Measurements from ENCODE around the gene SNU13.

DNA sequence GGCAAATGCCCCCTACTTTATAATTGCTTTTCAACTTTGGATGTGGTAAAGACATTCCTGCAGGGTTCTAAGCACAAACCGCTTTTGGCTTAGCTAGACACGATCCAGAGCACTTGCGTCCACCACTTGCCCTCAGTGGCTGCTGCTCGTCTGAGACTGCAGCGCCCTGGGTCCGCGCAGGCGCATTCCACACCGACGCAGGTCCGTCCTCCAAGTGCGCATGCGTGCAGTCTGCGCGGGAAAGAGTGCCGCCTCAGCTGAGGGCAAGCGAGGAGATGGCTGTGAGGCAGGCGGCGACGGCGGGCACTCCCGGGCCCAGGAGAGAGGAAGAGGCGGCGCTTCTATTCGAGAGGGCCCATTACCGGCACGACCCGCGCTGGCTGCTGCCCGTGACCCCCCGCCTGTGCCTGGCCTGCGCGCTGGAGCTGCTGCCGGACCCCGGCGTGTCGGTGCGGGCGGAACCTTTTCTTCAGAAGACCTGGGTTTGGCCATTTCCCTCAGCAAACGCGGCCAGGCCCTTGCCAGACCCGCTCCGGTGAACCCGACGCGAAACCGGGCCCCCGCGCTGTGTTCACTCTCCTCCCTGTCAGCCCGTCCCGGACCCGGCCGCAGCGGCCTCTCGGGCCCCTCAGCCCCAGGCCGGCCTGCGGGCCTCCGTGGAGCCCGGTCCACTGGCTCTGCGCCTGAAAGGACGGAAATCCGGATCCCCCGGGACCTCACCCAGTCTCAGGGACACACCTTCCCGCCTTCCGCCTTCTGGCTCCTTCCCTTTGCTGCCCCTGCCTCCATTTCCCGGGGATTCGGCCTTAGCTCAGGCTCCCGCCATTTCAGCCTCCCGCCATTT, 10.8 kb upstream of the SNU13 start, which contains the start of gene MEI1:
- TF ChIP-seq, protein P1, sequence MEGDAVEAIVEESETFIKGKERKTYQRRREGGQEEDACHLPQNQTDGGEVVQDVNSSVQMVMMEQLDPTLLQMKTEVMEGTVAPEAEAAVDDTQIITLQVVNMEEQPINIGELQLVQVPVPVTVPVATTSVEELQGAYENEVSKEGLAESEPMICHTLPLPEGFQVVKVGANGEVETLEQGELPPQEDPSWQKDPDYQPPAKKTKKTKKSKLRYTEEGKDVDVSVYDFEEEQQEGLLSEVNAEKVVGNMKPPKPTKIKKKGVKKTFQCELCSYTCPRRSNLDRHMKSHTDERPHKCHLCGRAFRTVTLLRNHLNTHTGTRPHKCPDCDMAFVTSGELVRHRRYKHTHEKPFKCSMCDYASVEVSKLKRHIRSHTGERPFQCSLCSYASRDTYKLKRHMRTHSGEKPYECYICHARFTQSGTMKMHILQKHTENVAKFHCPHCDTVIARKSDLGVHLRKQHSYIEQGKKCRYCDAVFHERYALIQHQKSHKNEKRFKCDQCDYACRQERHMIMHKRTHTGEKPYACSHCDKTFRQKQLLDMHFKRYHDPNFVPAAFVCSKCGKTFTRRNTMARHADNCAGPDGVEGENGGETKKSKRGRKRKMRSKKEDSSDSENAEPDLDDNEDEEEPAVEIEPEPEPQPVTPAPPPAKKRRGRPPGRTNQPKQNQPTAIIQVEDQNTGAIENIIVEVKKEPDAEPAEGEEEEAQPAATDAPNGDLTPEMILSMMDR (conservative IDR thresholded peaks at IDR 0.05; ENCODE audit: low read depth, low read length) = no peak
- no peak for TF ChIP-seq EZH2 (IDR thresholded peaks at IDR 0.05; ENCODE audit: borderline replicate concordance, low read depth, low read length, poor library complexity, severe bottlenecking)
